IPS-11a (cell line): Measurements from ENCODE around the gene SORBS2.
"Not testable (repeated sequence)": the region's sequence is repeated elsewhere in the genome, so short reads cannot be mapped to it uniquely, and the experiment has no call there.

ENCODE experiments used
- H3K4me3 ChIP-seq: one replicate; pipeline ENCODE4 v1.5.1; 2013; ENCODE audit warnings: low read depth, low read length, control low read depth

The SORBS2 gene

DNA sequence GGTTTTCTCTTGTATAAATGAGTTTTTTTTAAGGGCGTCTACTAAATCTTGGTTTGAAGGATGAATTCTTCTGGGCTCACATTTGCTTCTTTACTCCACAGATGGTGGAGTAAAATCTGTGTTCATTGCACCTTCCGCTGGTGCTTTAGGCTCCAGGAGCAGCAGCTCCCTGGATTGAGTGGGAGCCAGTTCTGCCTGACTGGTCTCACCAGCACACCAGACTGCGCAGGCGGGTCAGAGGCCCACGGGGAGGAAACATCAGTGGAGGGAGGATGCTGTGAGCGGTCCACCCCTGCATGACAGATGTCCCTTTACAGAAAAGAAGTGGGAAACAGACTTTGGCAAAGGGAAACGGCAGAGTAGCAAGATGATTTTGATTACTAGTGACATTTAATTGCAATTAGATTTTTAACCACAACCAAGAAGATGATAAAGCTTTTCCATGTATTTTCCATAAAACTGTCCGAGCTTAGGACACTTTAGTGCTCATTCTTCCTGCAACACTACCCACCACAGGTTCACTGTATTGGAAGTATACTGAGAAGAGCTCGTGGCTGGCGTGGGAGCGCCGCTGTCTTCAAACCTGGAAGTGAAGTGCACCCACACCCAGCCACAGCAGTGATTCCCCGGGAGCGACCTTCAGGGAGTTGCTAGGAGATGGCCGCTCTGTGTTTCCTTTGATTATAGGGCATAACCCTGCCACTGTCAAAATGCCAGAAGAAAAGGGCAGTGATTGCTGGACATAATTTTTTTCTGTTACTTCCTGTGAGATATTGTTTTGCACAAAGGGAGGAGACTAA lies 95.2 kb downstream of the SORBS2 start:
- H3K4me3 ChIP-seq: no peak overlapping the region

GRCh38 chr4:185716141-185716551 lies 95.8 kb downstream of the SORBS2 start:
- no peak overlapping the region for H3K4me3 ChIP-seq

DNA sequence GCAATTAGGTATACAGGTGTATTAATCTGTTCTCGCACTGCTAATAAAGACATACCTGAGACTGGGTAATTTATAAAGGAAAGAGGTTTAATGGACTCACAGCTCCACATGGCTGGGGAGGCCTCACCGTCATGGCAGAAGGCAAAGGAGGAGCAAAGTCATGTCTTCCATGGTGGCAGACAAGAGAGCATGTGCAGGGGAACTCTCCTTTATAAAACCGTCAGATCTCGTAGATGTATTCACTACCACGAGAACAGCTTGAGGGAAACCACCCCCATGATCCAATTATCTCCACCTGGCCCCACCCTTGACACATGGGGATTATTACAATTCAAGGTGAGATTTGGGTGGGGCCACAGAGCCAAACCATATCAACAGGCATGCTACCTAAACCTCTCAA lies 97.5 kb downstream of the SORBS2 start:
- not testable (repeated sequence) for H3K4me3 ChIP-seq

DNA sequence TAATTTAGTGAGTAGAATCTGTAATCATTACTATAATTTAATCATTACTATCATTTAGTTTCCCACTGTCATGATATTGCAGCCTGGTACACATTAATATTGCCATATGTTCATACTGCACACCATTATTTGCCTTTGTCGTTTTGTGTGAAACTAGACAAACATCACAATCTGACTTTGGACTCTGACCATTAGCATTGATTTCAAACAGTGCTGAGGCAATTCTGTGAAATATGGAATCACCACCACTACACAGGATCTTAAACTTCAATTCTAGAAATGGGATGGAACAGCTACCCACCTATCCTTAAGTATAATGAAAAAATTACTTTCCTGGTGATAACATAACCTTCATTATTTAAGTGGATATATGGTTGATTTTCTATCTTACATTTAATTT lies 98.3 kb downstream of the SORBS2 start:
- H3K4me3 ChIP-seq: no peak overlapping the region

- no peak overlapping the region for H3K4me3 ChIP-seq
Measured at GRCh38 chr4:185713272-185713671, 98.7 kb downstream of the SORBS2 start.

DNA sequence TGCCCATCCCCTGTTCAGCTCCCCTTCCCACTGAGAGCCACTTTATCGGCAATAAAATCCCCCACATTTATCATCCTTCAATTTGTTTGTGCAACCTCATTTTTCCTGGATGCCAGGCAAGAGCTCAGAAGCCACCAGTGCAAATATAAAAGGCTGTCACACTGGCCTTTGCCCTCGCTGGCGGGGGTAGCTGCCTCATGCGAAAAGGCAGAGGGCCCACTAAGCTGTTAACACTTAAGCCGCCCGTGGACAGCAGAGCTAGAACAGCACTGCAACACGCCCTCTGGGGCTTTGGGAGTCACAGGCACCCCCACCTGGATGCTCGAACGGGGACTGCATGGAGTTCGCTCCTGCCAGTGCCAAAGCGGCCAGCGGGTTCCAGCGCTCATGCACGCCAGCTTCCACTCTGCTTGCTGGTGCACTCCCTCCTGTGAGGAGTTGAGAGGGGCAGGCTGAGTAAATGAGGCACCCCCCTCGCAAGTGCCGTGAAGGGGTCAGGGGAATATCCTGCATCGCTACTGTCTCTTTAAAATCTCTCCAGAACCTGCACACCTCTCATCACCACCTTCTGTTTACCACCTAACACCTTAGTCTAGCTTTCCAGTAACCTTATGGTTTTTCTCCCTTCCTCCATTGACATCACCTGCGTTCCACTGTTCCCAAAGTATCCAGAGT lies 99.5 kb downstream of the SORBS2 start:
- no peak overlapping the region for H3K4me3 ChIP-seq

- no peak overlapping the region for H3K4me3 ChIP-seq
Measured at GRCh38 chr4:185711726-185712125, 100.3 kb downstream of the SORBS2 start.

DNA sequence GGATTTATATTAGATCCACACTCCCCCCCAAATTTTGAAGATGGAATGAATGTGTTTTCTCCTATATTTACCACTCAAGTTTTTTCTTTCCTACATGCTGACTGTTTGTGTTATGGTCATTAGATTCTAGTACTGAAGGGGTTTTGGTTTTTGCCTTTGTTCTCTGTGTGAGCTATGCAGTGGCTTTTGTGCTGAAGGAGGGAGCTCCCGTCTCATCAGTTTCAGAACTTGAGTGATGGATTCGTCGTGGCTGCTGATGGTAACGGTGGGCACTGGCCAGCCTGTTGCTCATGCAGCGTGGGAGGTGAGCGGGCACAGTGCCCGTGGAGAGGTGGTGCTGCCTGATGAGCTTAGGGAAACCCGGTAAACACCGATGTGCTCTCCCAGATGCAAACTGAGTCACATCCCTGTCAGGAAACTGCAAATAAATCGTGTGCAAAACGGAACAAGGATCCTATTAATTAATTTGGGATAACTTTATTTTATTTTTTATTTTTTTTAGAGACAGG lies 101.5 kb downstream of the SORBS2 start:
- H3K4me3 ChIP-seq: no peak overlapping the region

GRCh38 chr4:185709802-185710486 lies 102.0 kb downstream of the SORBS2 start:
- no peak overlapping the region for H3K4me3 ChIP-seq

DNA sequence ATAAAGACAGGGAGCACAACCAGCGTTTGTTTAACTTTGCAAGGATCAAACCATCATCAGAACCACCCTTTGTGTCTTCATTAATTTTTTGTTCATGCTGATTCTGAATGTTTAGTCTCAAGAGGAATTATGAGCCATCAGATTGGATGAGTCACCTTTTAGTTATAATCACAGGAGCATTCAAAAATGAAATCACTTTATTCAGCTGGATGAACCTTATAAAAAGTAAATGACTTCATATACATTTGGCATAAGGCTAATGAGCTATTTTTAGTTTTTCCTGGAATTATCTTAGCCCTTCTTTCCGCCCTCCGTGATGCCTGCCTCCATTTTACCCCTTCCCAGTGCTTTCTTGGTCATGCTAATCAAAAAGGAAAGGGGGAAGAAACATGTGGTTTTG lies 103.6 kb downstream of the SORBS2 start:
- no peak overlapping the region for H3K4me3 ChIP-seq

DNA sequence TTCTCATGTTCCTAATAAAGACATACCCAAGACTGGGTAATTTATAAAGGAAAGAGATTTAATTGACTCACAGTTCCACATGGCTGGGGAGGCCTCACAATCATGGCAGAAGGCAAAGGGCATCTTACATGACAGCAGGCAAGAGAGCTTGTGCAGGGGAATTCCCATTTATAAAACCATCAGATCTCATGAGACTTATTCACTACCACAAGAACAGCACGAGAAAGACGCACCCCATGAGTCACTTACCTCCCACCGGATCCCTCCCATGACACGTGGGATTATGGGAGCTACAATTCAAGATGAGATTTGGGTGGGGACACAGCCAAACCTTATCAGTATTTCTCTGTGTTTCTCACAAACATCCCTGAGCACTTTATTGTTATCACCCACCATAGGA lies 104.4 kb downstream of the SORBS2 start:
- H3K4me3 ChIP-seq: not testable (repeated sequence)

DNA sequence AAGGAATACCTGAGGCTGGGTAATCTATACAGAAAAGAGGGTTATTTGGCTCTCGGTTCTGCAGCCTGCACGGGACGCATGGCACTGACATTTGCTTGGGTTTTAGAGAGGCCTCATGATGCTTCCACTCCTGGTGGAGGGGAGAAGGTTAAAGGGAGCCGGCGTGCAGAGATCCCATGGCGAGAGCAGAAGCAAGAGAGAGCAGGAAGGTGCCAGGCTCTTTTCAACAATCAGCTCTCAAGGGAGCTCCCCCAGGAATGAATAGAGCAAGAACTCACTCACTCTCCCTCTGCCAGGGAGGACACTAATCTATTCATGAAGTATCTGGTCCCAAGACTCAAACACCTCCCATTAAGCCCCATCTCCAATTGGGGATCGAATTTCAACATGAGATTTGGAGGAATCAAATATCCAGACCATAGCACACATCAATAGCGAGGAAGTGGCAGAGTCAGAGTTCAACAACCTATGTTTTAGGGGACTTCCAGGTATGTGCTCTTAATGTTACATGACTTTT lies 109.8 kb downstream of the SORBS2 start:
- no peak overlapping the region for H3K4me3 ChIP-seq

GRCh38 chr4:185700630-185701029 lies 111.4 kb downstream of the SORBS2 start:
- no peak overlapping the region for H3K4me3 ChIP-seq

DNA sequence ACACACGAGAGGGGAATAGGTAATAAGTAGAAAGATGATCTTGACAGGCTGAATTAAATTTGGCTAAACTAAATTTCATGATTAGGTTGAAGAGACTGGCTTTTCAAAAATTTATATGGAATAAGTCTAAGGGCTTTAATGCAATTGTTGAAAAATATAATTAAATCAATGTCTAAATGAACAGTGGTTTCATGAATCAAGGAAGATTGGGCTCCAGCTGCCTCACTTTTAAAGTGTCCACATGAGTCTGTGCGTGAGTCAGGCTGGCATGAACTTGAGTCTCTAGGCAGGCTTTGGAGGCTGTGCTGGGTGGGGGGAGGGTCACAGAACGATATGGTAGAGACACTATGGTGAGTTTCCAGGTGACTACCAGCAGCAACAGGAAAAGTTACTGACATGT lies 111.9 kb downstream of the SORBS2 start:
- no peak overlapping the region for H3K4me3 ChIP-seq

DNA sequence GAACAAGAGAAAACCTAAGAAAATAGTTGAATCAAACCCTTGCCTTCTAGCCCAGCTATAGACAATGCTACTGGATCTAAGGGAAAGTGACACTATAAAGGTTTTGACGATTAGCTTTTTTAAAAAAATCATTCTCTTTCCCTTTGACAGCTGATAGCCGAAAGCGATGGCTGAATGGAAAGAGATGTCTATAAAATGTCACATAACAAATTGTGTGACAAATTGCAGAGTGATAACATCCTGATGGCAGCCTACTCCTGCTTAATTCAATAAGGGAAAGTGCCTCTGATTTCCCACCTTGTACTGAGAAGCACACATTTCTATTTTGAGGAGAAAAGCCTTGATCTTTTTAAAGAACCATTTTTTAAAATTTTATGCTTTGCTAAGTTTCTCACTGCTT lies 114.5 kb downstream of the SORBS2 start:
- no peak overlapping the region for H3K4me3 ChIP-seq

GRCh38 chr4:185695743-185696142 lies 116.3 kb downstream of the SORBS2 start:
- no peak overlapping the region for H3K4me3 ChIP-seq

GRCh38 chr4:185693548-185694215 lies 118.3 kb downstream of the SORBS2 start:
- no peak overlapping the region for H3K4me3 ChIP-seq

DNA sequence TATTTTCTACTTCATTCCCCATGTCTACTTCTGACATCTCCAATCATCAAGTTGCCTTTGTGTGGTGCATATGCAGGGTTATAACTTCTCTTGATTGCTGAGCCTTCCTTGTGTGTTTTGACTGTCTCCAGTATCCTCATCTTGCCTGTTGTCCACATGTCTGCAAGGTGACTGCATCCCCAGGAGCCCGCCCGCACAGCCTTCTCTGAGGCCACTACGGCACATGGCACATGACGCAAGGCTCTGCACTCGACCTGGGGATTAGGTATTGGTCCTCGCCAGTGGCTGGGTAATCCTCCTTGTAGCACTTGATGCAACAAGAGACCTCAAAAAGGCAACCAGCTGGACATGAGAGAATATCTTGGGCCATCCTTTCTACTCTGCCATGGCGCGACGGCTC lies 122.6 kb downstream of the SORBS2 start:
- no peak overlapping the region for H3K4me3 ChIP-seq

DNA sequence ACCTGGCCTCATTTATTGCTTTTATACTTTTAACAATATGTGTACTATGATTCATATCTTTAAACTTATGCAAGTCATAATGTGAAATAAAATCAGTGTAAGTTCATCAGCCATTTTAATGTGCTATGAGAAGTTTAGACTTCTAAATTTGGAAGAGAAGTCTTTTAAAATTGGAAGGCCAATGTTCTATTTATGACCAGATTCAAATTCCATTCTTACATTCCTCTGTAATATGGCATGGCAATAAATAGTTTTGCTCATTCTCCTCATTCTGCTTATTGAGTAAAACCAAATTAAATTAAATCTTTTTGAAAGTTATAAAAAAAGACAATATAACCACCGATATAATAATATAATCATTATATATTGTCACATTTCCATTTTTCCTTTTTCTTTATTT lies 126.2 kb downstream of the SORBS2 start:
- no peak overlapping the region for H3K4me3 ChIP-seq

- no peak overlapping the region for H3K4me3 ChIP-seq
Measured at GRCh38 chr4:185683896-185684295, 128.1 kb downstream of the SORBS2 start.

DNA sequence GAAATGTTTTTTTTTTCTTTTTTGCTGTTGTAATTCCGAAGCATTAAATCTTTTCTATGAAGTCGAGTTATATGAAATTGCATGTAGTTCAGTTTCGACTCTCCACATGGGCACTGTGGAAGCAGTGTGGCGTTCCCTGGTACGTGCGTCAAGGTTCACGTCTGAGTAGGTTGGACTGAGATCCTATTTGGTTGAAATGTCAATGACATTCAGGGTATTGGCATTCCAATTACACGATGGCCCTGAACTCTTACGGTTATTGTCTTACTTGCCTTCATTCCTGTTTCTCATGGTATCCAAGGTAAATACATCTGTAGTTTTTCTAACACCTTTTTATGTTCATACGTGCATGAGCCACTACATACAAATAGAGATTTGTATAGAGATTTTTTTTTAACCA lies 128.8 kb downstream of the SORBS2 start:
- no peak overlapping the region for H3K4me3 ChIP-seq
